Left kidney (tissue), 2 donors: Measurements from ENCODE around the gene MT1G. TPM values are rescaled to one million over a fixed set of nuclear protein-coding genes. Genes with fewer than 3 reads are reported as not detected.

Experiments used
- DNase-seq: peaks from one replicate; pipeline ENCODE4 v3.0.0-alpha.2; 2013
- polyA plus RNA-seq: library from polyadenylated mRNA; unstranded; fragments of 120-200 nt; gene quantifications from one replicate; pipeline ENCODE4 v1.2.1, GENCODE V29; 2013; ENCODE audit not compliant: insufficient read length

Gene MT1G
- polyA plus RNA-seq, 1 donor, result 56.6 TPM

- DNase-seq, result no peak
Observed at GRCh38 chr16:56620339-56620897, 47.4 kb downstream of the MT1G start.

- DNase-seq, result no peak
Observed at GRCh38 chr16:56618138-56618537, 49.7 kb downstream of the MT1G start.

GRCh38 chr16:56617212-56618085, 50.4 kb downstream of the MT1G start:
- DNase-seq, result no peak

Other genes starting within 250 kb of the MT1G start
- 143 TPM for gene AMFR, start 242.5 kb downstream of the MT1G start, polyA plus RNA-seq
- gene NUDT21, start 216.7 kb downstream of the MT1G start, polyA plus RNA-seq, result 155 TPM
- 42.2 TPM for gene OGFOD1, start 216.5 kb downstream of the MT1G start, polyA plus RNA-seq
- 122 TPM for gene BBS2, start 148.0 kb downstream of the MT1G start, polyA plus RNA-seq
- not detected for gene MT4, start 103.0 kb downstream of the MT1G start, polyA plus RNA-seq
- gene MT3, start 78.5 kb downstream of the MT1G start, polyA plus RNA-seq, result 1.5 TPM
- gene MT2A, start 59.5 kb downstream of the MT1G start, polyA plus RNA-seq, result 19.0 TPM
- gene MT1E, start 42.3 kb downstream of the MT1G start, polyA plus RNA-seq, result 26.6 TPM
- gene MT1M, start 35.4 kb downstream of the MT1G start, polyA plus RNA-seq, result 0.30 TPM
- gene MT1A, start 29.4 kb downstream of the MT1G start, polyA plus RNA-seq, result not detected
- 0.47 TPM for gene MT1B, start 16.2 kb downstream of the MT1G start, polyA plus RNA-seq
- 57.5 TPM for gene MT1F, start 10.1 kb downstream of the MT1G start, polyA plus RNA-seq
- 15.7 TPM for gene MT1H, start 1.7 kb upstream of the MT1G start, polyA plus RNA-seq
- gene MT1X, start 14.4 kb upstream of the MT1G start, polyA plus RNA-seq, result 36.2 TPM
- gene NUP93, start 62.1 kb upstream of the MT1G start, polyA plus RNA-seq, result 101 TPM
- gene SLC12A3, start 197.1 kb upstream of the MT1G start, polyA plus RNA-seq, result 26.3 TPM